Measurements from ENCODE around the gene ADAMTSL1.

The ADAMTSL1 gene

GRCh38 chr9:18580151-18580550 lies 106.2 kb downstream of the ADAMTSL1 start:
- no peak for TF ChIP-seq CTCF (IDR thresholded peaks at IDR 0.05)

- TF ChIP-seq CTCF (IDR thresholded peaks at IDR 0.05) = no peak
These were observed 112.0 kb downstream of the ADAMTSL1 start for GRCh38 chr9:18585996-18586395.

- no peak for TF ChIP-seq CTCF (IDR thresholded peaks at IDR 0.05)
These were observed 114.0 kb downstream of the ADAMTSL1 start for GRCh38 chr9:18588002-18588401.

- no peak for TF ChIP-seq CTCF (IDR thresholded peaks at IDR 0.05)
These were observed 117.3 kb downstream of the ADAMTSL1 start for GRCh38 chr9:18591261-18591660.

GRCh38 chr9:18594837-18595236 lies 120.9 kb downstream of the ADAMTSL1 start:
- no peak for TF ChIP-seq CTCF (IDR thresholded peaks at IDR 0.05)

- TF ChIP-seq CTCF (IDR thresholded peaks at IDR 0.05) = no peak
These were observed 121.6 kb downstream of the ADAMTSL1 start for GRCh38 chr9:18595597-18595996.

GRCh38 chr9:18596920-18597319 lies 123.0 kb downstream of the ADAMTSL1 start:
- no peak for TF ChIP-seq CTCF (IDR thresholded peaks at IDR 0.05)

GRCh38 chr9:18598969-18599368 lies 125.0 kb downstream of the ADAMTSL1 start:
- no peak for TF ChIP-seq CTCF (IDR thresholded peaks at IDR 0.05)

Measured in LNCAP (cell line).